ENCODE measurements around the gene MYO1E.
"Not testable (repeated sequence)": the region's sequence is repeated elsewhere in the genome, so short reads cannot be mapped to it uniquely, and the experiment has no call there.

The MYO1E gene

DNA sequence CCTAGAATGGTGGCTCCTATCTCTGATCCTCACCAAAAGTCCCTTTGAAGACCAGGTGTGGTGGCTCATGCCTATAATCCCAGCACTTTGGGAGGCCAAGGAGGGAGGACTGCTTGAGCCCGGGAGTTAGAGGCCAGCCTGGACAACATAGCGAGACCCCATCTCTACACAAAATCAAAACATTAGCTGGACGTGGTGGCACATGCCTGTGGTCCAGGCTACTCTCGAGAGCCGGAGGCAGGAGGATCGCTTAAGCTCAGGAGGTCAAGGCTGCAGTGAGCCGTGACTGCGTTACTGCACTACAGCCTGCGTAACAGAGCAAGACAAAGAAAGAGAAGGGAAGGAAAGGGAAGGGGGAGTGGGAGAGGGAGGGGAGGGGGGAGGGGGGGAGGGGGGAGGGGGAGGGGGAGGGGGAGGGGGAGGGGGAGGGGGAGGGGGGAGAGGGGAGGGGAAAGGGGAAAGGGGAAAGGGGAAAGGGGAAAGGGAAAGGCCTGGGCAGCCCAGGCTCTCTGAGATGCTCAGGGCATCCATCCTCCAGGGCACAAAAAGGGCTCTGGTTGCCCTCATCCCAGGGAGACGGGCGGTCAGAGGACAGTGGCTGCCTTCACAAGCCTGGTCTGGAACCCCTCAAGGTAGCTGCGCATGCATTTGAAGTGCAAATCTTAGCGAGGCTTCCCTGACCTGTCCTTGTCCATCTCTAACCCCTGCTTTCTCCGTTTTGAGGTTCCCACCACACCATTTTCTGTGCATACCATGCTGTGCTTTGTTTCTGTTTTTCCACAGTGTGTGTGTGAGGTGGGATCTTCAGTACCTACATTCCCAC is 89.9 kb downstream of the MYO1E start:
- no peak for FAIRE-seq
- no peak for DNase-seq (ENCODE audit: insufficient read length, low spot score)
- no peak for TF ChIP-seq CTCF (IDR thresholded peaks at IDR 0.05; ENCODE audit: insufficient read depth, missing control alignments)

DNA sequence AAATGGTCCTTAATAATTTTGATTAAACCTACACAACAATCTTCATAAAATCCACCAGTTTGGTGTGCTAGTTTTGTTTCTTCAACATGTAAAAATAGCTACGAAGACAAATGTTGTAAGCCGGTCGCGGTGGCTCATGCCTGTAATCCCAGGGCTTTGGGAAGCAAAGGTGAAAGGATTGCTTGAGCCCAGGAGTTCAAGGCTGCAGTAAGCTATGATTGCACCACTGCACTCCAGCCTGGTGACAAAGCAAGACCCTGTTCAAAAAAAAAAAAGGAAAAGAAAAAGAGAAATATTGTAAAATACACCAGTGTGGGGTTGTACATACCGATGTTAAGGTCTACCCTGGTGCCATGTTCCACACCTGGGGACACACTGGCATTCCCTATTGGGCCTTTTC is 91.0 kb downstream of the MYO1E start:
- no peak for DNase-seq (ENCODE audit: insufficient read length, low spot score)
- no peak for FAIRE-seq
- TF ChIP-seq CTCF (IDR thresholded peaks at IDR 0.05; ENCODE audit: insufficient read depth, missing control alignments), result no peak

DNA sequence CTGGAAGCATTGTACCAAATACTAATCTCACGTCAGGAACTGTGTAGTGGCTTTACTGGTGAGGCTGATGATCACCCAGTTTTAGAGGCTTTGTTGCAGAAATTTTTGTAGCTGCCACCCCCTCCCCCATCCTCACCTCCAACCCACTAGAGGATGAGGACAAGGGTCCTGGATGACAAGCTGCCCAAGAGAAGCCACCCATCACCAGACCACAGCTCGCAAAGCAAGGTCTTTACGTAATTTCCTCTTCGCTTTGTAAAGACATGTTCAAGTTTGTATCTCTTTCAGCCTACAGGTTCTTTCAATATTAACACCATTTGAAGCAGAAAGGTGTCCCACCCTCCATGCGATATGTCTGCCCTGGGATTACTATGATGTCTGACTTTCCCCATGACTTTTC is 91.8 kb downstream of the MYO1E start:
- FAIRE-seq (no peak), DNase-seq (ENCODE audit: insufficient read length, low spot score) (no peak)
- no peak for TF ChIP-seq CTCF (IDR thresholded peaks at IDR 0.05; ENCODE audit: insufficient read depth, missing control alignments)

DNA sequence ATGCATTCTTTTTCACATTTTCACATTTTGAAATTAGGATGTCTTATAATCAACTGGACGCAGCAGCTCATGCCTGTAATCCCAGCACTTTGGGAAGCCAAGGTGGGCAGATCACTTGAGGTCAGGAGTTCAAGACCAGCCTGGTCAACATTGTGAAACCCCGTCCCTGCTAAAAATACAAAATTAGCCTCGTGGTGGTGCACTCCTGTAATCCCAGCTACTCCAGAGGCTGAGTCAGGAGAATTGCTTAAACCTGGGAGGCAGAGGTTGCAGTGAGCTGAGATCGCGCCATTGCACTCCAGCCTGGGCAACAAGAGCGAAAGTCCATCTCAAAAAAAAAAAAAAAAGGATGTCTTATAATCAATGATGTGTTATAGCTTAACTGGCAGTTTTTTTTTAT is 92.4 kb downstream of the MYO1E start:
- FAIRE-seq; DNase-seq (ENCODE audit: insufficient read length, low spot score): not testable (repeated sequence)

DNA sequence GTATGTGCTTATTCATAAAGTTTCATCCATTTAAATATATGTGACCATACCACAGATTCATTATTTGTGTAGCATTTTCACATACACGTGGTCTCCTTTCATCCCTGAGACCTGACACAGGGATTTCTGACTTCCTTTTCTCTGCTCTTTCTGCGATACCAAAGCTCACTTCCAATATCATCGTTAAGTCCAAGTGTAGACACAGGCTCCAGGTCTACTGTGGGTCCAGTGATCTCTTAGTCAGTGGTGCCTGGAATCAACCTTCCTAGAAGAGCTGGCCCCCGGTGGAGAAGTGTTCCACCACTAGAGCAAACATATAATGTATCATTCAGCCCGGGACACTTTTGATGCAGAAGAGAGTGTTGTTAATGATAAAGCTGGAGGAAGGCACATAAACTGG is 93.6 kb downstream of the MYO1E start:
- TF ChIP-seq CTCF (IDR thresholded peaks at IDR 0.05; ENCODE audit: insufficient read depth, missing control alignments), result no peak
- DNase-seq (ENCODE audit: insufficient read length, low spot score) (no peak), FAIRE-seq (no peak)

DNA sequence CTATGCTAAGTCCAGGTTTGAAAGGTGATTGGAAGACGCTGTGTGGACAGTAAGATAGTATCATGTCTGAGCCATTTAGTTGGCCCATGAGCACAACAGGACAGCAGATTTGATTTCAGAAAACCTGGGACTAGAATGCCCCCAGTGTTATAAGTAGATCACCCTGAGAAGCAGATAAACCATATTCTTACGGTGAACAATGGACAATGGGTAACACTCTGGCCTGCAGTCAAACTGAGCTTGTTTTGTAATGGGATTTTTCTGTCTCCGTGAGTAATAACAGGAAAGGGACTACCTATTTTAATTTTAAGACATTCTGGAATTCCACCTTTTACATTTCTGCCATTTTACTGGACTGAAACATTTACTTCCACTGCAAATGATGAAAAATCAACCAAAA is 94.6 kb downstream of the MYO1E start:
- no peak for TF ChIP-seq CTCF (IDR thresholded peaks at IDR 0.05; ENCODE audit: insufficient read depth, missing control alignments)
- DNase-seq (ENCODE audit: insufficient read length, low spot score), result no peak
- no peak for FAIRE-seq

DNA sequence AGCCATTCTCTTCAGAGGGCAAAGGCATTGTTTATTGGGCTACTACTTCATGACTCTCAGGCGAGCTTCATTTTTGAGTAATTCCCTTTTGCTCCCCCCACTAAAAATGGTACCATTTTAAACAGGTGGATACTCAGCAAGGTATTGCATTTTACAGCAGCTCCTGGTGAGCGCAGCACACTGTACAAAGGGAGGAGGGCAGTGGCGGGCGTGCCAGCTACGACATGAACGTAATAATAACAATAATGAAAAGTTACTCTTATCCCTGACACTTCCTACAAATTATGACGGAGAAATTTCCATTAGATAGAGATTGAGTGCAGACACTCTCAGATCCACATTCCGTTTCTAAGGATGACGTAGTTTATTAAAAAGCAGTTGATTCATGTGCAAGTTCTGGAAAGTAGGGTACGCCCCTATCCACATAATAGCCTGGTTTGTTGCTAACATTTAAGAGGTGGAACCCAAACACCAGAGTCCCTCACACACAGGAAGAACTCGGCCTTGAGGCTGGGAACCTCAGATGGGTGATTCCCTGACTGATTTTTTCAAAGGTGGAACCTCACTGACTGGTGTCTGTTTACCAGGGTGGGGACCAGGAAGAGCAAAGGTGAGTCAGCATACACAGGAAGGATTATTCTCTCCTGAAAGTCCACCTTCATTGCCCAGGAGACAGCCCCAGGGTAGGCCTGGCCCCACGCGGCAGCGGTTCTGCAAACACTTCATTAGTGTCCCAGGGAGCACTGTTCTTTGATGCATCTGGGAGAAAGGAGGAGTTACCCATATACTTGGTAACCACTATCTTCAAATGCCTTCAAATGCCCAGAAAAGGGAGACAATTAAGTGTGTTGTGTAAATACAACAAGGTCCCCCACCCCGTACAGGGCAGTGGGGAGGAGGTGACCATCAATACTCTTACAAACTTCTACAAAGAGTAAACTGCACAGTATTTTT is 96.2 kb downstream of the MYO1E start:
- FAIRE-seq (no peak), DNase-seq (ENCODE audit: insufficient read length, low spot score) (no peak)

More for the DNA sequence above, 96.2 kb downstream of the MYO1E start:
- TF ChIP-seq CTCF (IDR thresholded peaks at IDR 0.05; ENCODE audit: insufficient read depth, missing control alignments), result no peak
